ENCODE results near the gene EHF.

EHF gene

GRCh38 chr11:34654483-34655334, 33.8 kb downstream of the EHF start:
- no peak overlapping the region for H3K4me3 ChIP-seq (ENCODE audit: low read depth, low read length)
- no peak for TF ChIP-seq CTCF (IDR thresholded peaks at IDR 0.05; ENCODE audit: borderline replicate concordance, insufficient read depth, low read depth, low read length)

- H3K4me3 ChIP-seq (ENCODE audit: low read depth, low read length) = no peak overlapping the region
- TF ChIP-seq CTCF (IDR thresholded peaks at IDR 0.05; ENCODE audit: borderline replicate concordance, insufficient read depth, low read depth, low read length) = no peak
These were observed 34.6 kb downstream of the EHF start for GRCh38 chr11:34655335-34656008.

GRCh38 chr11:34656062-34656720, 35.3 kb downstream of the EHF start:
- H3K4me3 ChIP-seq (ENCODE audit: low read depth, low read length) = no peak overlapping the region
- TF ChIP-seq CTCF (IDR thresholded peaks at IDR 0.05; ENCODE audit: borderline replicate concordance, insufficient read depth, low read depth, low read length) = no peak

GRCh38 chr11:34658071-34659015, 37.5 kb downstream of the EHF start:
- no peak overlapping the region for H3K4me3 ChIP-seq (ENCODE audit: low read depth, low read length)
- TF ChIP-seq CTCF (IDR thresholded peaks at IDR 0.05; ENCODE audit: borderline replicate concordance, insufficient read depth, low read depth, low read length) = no peak

GRCh38 chr11:34659096-34659733, 38.3 kb downstream of the EHF start:
- TF ChIP-seq CTCF (IDR thresholded peaks at IDR 0.05; ENCODE audit: borderline replicate concordance, insufficient read depth, low read depth, low read length) = no peak

More at GRCh38 chr11:34659096-34659733, 38.3 kb downstream of the EHF start:
- no peak overlapping the region for H3K4me3 ChIP-seq (ENCODE audit: low read depth, low read length)

All from GM12875 (cell line).